Tibial nerve (tissue), 4 donors: ENCODE results near the gene TRPV4. TPM values are rescaled to one million over a fixed set of nuclear protein-coding genes. Genes with fewer than 3 reads are reported as not detected.
A peak's percentile ranks its signal among the peaks of the same experiment; 100 is the strongest.

Experiments
- DNase-seq, 2 donors: peaks; one replicate each; pipeline ENCODE4 v3.0.0-alpha.2; 2019; ENCODE audit warnings: low spot score in 2 of 2
- H3K27ac ChIP-seq, 4 donors: fragments of 200-600 bp; sonication (generic) in 3 of 4; one replicate each; pipeline ENCODE4 v1.5.1; 2017 to 2019; ENCODE audit warnings: mild to moderate bottlenecking in 1 of 4
- H3K27me3 ChIP-seq, 2 donors: fragments of 200-600 bp; sonication (generic) in 1 of 2; one replicate each; pipeline versions ENCODE4 v1.5.1 to v1.6.0; 2017 to 2019
- H3K36me3 ChIP-seq, 3 donors: fragments of 200-600 bp; sonication (generic); one replicate each; pipeline ENCODE4 v1.5.1; 2018 to 2019
- H3K4me1 ChIP-seq, 4 donors: fragments of 200-600 bp; sonication (generic) in 3 of 4; one replicate each; pipeline ENCODE4 v1.5.1; 2017 to 2019
- H3K4me3 ChIP-seq, 4 donors: fragments of 200-600 bp; sonication (generic) in 3 of 4; one replicate each; pipeline ENCODE4 v1.5.1; 2017 to 2019; ENCODE audit warnings: mild to moderate bottlenecking in 1 of 4, moderate library complexity in 1 of 4
- H3K9me3 ChIP-seq, 4 donors: fragments of 200-600 bp; sonication (generic) in 3 of 4; one replicate each; pipeline ENCODE4 v1.5.1; 2017 to 2019
- CTCF ChIP-seq, 5 experiments: fragments of 200-600 bp in 3 of 5; fragments of 450-650 bp in 2 of 5; sonication (generic) in 3 of 5; IDR thresholded peaks; one replicate each; pipeline ENCODE4 v1.5.1; 2016 to 2019; ENCODE audit warnings: antibody characterized with exemption in 5 of 5, mild to moderate bottlenecking in 3 of 5, moderate library complexity in 2 of 5
- EP300 ChIP-seq, 2 donors: sonication (generic); formaldehyde crosslinking; IDR thresholded peaks; one replicate each; pipeline ENCODE4 v1.6.1; 2017; ENCODE audit warnings: antibody characterized with exemption in 2 of 2, mild to moderate bottlenecking in 1 of 2
- POLR2A ChIP-seq, 2 donors: fragments of 450-650 bp; IDR thresholded peaks; one replicate each; pipeline ENCODE4 v1.6.1; 2017; ENCODE audit warnings: antibody characterized with exemption in 2 of 2, mild to moderate bottlenecking in 2 of 2, moderate library complexity in 2 of 2
- WGBS, 2 donors: methylation state at CpG; one replicate each; pipeline ENCODE4 v1.1.5; 2018; 5-methylcytosine and 5-hydroxymethylcytosine counted together
- total RNA-seq, 4 donors: library from RNA; depleted of rRNA; stranded (reverse); fragments of >200 nt; gene quantifications; one replicate each; pipeline ENCODE4 v1.1.0, GENCODE V29; 2016

Gene TRPV4
- total RNA-seq, 4 donors from 2014 or later, result 0.42 to 3.0 (median 1.4) TPM

- no peak for TF ChIP-seq EP300 (IDR thresholded peaks at IDR 0.05)
- TF ChIP-seq CTCF (IDR thresholded peaks at IDR 0.05), result no peak
- no peaks in the 10 kb centered on the region for H3K36me3 ChIP-seq
- peaks cover 0 to 17% of the 10 kb centered on the region in 2 donors for H3K27me3 ChIP-seq
- no peak for DNase-seq
- no peak overlapping the region for H3K4me3 ChIP-seq
- H3K9me3 ChIP-seq, result no peaks in the 10 kb centered on the region
- H3K4me1 ChIP-seq, result peaks cover 0 to 38% (median 0%) of the 10 kb centered on the region in 4 donors
- H3K27ac ChIP-seq, result no peak overlapping the region
- 20 to 21% methylated on average over 1 of the region's 1 CpG for WGBS, 2 donors
Measured at GRCh38 chr12:109737126-109737525, 96.1 kb downstream of the TRPV4 start.

- H3K4me1 ChIP-seq, result peaks cover 0 to 40% (median 0%) of the 10 kb centered on the region in 4 donors
- no peak overlapping the region for H3K27ac ChIP-seq
- TF ChIP-seq POLR2A (IDR thresholded peaks at IDR 0.05) (no peak), EP300 (IDR thresholded peaks at IDR 0.05) (no peak), CTCF (IDR thresholded peaks at IDR 0.05) (no peak)
- H3K4me3 ChIP-seq, result no peak overlapping the region
- peak in 1 of 2 donors; percentile 13 for DNase-seq
- WGBS, 2 donors, result 26 to 56% methylated on average over 4 to 12 of the region's 12 CpGs
- H3K27me3 ChIP-seq, result peaks cover 0 to 17% of the 10 kb centered on the region in 2 donors
- no peaks in the 10 kb centered on the region for H3K36me3 ChIP-seq
- no peaks in the 10 kb centered on the region for H3K9me3 ChIP-seq
Measured at GRCh38 chr12:109736552-109737108, 96.6 kb downstream of the TRPV4 start.

- no peak for TF ChIP-seq POLR2A (IDR thresholded peaks at IDR 0.05)
- no peak for TF ChIP-seq EP300 (IDR thresholded peaks at IDR 0.05)
- TF ChIP-seq CTCF (IDR thresholded peaks at IDR 0.05), result no peak
- no peak overlapping the region for H3K27ac ChIP-seq
- no peak overlapping the region for H3K4me3 ChIP-seq
- peaks cover 0 to 43% (median 0%) of the 10 kb centered on the region in 4 donors for H3K4me1 ChIP-seq
- WGBS, 2 donors, result 44 to 55% methylated on average over 8 to 9 of the region's 9 CpGs
- H3K27me3 ChIP-seq, result peaks cover 0 to 17% of the 10 kb centered on the region in 2 donors
- H3K9me3 ChIP-seq, result no peaks in the 10 kb centered on the region
- DNase-seq, result peak in 1 of 2 donors; percentile 0
- no peaks in the 10 kb centered on the region for H3K36me3 ChIP-seq
Measured at GRCh38 chr12:109735825-109736551, 97.2 kb downstream of the TRPV4 start.

GRCh38 chr12:109735051-109735521 is 98.1 kb downstream of the TRPV4 start:
- TF ChIP-seq POLR2A (IDR thresholded peaks at IDR 0.05) (no peak), CTCF (IDR thresholded peaks at IDR 0.05) (no peak), EP300 (IDR thresholded peaks at IDR 0.05) (no peak)
- Histone ChIP-seq H3K27ac (no peak overlapping the region), H3K9me3 (no peaks in the 10 kb centered on the region), H3K36me3 (no peaks in the 10 kb centered on the region), H3K4me1 (peaks cover 0 to 45% (median 0%) of the 10 kb centered on the region in 4 donors), H3K4me3 (no peak overlapping the region), H3K27me3 (peaks cover 0 to 17% of the 10 kb centered on the region in 2 donors)
- WGBS, 2 donors, result 49 to 54% methylated on average over 12 of the region's 12 CpGs
- peak in 1 of 2 donors; percentile 3 for DNase-seq
